GM18951 (cell line): ENCODE data around the gene TPP1.

Source experiments
- POLR2A ChIP-seq: IDR thresholded peaks from 4 replicates; pipeline ENCODE4 v1.6.1; 2011; ENCODE audit warnings: mild to moderate bottlenecking; ENCODE audit not compliant: insufficient read length, insufficient read depth; ENCODE audit errors: extremely low read depth
- in situ Hi-C: fragments of 300-500 bp; cut with MboI; formaldehyde crosslinking; loops from one replicate; pipeline ENCODE4 v1.12.0; 2022; ENCODE audit warnings: low sequenced_read_pairs, mixed read lengths, inconsistent platforms; ENCODE audit not compliant: unreplicated experiment

TPP1 gene

GRCh38 chr11:6630632-6631291 is 11.5 kb upstream of the TPP1 start:
- no peak for TF ChIP-seq POLR2A
- in situ Hi-C loops, result no loop called here

- in situ Hi-C loops, result no loop called here
- no peak for TF ChIP-seq POLR2A
These were observed 10.8 kb upstream of the TPP1 start for GRCh38 chr11:6629892-6630631.

- no peak for TF ChIP-seq POLR2A
- in situ Hi-C loops, result no loop called here
These were observed 10.3 kb upstream of the TPP1 start for GRCh38 chr11:6629573-6629891.

GRCh38 chr11:6628526-6628925 is 9.3 kb upstream of the TPP1 start:
- in situ Hi-C loops, result no loop called here
- no peak for TF ChIP-seq POLR2A

GRCh38 chr11:6627762-6628241 is 8.6 kb upstream of the TPP1 start:
- in situ Hi-C loops, result no loop called here
- no peak for TF ChIP-seq POLR2A

GRCh38 chr11:6626971-6627761 is 7.9 kb upstream of the TPP1 start:
- TF ChIP-seq POLR2A, result no peak
- in situ Hi-C loops, result no loop called here

- in situ Hi-C loops, result no loop called here
- no peak for TF ChIP-seq POLR2A
These were observed 6.7 kb upstream of the TPP1 start for GRCh38 chr11:6625832-6626420.

- TF ChIP-seq POLR2A, result no peak
- in situ Hi-C loops, result no loop called here
These were observed 6.1 kb upstream of the TPP1 start for GRCh38 chr11:6625156-6625831.

GRCh38 chr11:6623391-6624363 is 4.5 kb upstream of the TPP1 start:
- TF ChIP-seq POLR2A, result no peak

GRCh38 chr11:6622261-6623171 is 3.3 kb upstream of the TPP1 start:
- no peak for TF ChIP-seq POLR2A
- in situ Hi-C loops, result no loop called here

More at GRCh38 chr11:6623391-6624363, 4.5 kb upstream of the TPP1 start:
- in situ Hi-C loops, result no loop called here

- no peak for TF ChIP-seq POLR2A
- in situ Hi-C loops, result no loop called here
These were observed 2.5 kb upstream of the TPP1 start for GRCh38 chr11:6621711-6622211.
